ENCODE results near the gene SPATA32.
"Not testable (repeated sequence)": the region's sequence is repeated elsewhere in the genome, so short reads cannot be mapped to it uniquely, and the experiment has no call there.

The SPATA32 gene

GRCh38 chr17:45261577-45262515 lies at the start of gene SPATA32:
SPATA32 (minus strand) TSS chr17:45262094; CDS start chr17:45262016, 78 bp downstream.
- no peaks in the 10 kb centered on the region for H3K9me3 ChIP-seq
- H3K27me3 ChIP-seq (ENCODE audit: low read depth): no peaks in the 10 kb centered on the region
- in situ Hi-C loops (cut with MboI; ENCODE audit: low sequenced_read_pairs): no loop called here
- H3K4me3 ChIP-seq: no peak within 1 kb of the TSS
- H3K36me3 ChIP-seq (replicated peaks): peaks cover 12% of the 10 kb centered on the region
- no peak for DNase-seq (ENCODE audit: low spot score in 2 of 2)
- H3K4me1 ChIP-seq: no peaks in the 10 kb centered on the region

- in situ Hi-C loops (cut with MboI; ENCODE audit: low sequenced_read_pairs): no loop called here
Observed at GRCh38 chr17:45311401-45311759, 49.5 kb upstream of the SPATA32 start.

DNA sequence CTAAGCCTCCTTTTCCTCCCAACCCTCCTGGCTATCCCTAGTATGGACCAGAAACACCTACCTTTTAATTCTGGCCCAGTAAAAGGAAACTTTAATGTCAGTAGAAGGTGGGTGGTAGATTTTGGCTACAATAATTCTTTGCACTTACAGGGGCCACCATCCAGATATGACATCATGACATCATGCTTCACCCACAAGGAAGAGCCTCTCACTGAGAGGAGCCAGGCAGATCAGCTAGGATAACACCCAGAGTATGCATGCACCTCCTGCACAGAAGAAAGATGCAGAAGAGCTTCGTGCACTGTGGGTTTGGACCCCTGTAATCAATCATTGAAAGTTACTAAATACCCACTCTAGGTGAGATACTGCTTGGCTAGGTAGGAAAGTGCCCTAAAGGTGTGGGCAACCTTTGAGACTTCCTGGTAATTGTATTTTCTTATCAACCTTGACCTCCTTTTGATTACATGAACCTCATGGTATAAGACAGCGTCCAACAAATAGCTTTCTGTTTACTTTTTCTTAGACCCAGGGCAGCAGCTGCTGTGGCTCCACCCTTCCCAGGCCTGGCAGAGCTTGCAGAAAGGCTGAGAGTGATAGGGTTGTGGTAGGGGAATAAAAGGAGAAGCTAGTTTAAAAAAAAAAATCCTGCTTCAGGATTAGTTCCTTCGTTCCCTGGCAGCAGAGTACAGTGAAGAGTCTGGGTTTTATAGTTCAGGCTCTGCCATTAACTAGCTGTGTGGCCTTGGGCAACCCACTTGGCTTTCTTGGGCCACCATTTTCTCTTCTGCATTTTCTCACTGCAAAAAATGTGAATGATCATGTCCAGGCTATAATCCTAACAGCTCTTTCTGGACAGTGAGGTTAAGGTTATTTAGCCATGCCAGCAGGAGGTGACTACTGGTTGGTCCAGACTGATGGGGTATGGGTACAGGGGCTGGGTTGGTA lies 48.8 kb upstream of the SPATA32 start:
- H3K4me3 ChIP-seq: no peak overlapping the region
- in situ Hi-C loops (cut with MboI; ENCODE audit: low sequenced_read_pairs): no loop called here
- DNase-seq (ENCODE audit: low spot score in 2 of 2): no peak
- no peaks in the 10 kb centered on the region for H3K9me3 ChIP-seq
- H3K36me3 ChIP-seq (replicated peaks): no peaks in the 10 kb centered on the region
- peaks cover 27% of the 10 kb centered on the region for H3K4me1 ChIP-seq
- no peaks in the 10 kb centered on the region for H3K27me3 ChIP-seq (ENCODE audit: low read depth)

More at GRCh38 chr17:45311401-45311759, 49.5 kb upstream of the SPATA32 start:
- Histone ChIP-seq H3K36me3 (replicated peaks) (no peaks in the 10 kb centered on the region), H3K9me3 (no peaks in the 10 kb centered on the region), H3K4me1 (peaks cover 29% of the 10 kb centered on the region), H3K4me3 (no peak overlapping the region), H3K27me3 (ENCODE audit: low read depth) (no peaks in the 10 kb centered on the region)
- no peak for DNase-seq (ENCODE audit: low spot score in 2 of 2)

- Histone ChIP-seq H3K27me3 (ENCODE audit: low read depth) (no peaks in the 10 kb centered on the region), H3K9me3 (no peaks in the 10 kb centered on the region), H3K4me1 (peaks cover 14% of the 10 kb centered on the region), H3K36me3 (replicated peaks) (no peaks in the 10 kb centered on the region), H3K4me3 (no peak overlapping the region)
- in situ Hi-C loops (cut with MboI; ENCODE audit: low sequenced_read_pairs): no loop called here
- DNase-seq (ENCODE audit: low spot score in 2 of 2): no peak
Observed at GRCh38 chr17:45309400-45309799, 47.5 kb upstream of the SPATA32 start.

- Histone ChIP-seq H3K4me3 (no peak overlapping the region), H3K27me3 (ENCODE audit: low read depth) (no peaks in the 10 kb centered on the region), H3K36me3 (replicated peaks) (no peaks in the 10 kb centered on the region), H3K9me3 (no peaks in the 10 kb centered on the region), H3K4me1 (peaks cover 9% of the 10 kb centered on the region)
- no peak for DNase-seq (ENCODE audit: low spot score in 2 of 2)
- in situ Hi-C loops (cut with MboI; ENCODE audit: low sequenced_read_pairs): no loop called here
Observed at GRCh38 chr17:45308840-45309239, 46.9 kb upstream of the SPATA32 start.

- Histone ChIP-seq H3K4me1 (0 out of 2 replicates have a peak, but pooled peaks cover 3% of the 10 kb centered on the region), H3K4me3 (no peak overlapping the region), H3K9me3 (no peaks in the 10 kb centered on the region), H3K27me3 (ENCODE audit: low read depth) (no peaks in the 10 kb centered on the region), H3K36me3 (replicated peaks) (no peaks in the 10 kb centered on the region)
- in situ Hi-C loops (cut with MboI; ENCODE audit: low sequenced_read_pairs): no loop called here
- DNase-seq (ENCODE audit: low spot score in 2 of 2): no peak
Observed at GRCh38 chr17:45308016-45308365, 46.1 kb upstream of the SPATA32 start.

DNA sequence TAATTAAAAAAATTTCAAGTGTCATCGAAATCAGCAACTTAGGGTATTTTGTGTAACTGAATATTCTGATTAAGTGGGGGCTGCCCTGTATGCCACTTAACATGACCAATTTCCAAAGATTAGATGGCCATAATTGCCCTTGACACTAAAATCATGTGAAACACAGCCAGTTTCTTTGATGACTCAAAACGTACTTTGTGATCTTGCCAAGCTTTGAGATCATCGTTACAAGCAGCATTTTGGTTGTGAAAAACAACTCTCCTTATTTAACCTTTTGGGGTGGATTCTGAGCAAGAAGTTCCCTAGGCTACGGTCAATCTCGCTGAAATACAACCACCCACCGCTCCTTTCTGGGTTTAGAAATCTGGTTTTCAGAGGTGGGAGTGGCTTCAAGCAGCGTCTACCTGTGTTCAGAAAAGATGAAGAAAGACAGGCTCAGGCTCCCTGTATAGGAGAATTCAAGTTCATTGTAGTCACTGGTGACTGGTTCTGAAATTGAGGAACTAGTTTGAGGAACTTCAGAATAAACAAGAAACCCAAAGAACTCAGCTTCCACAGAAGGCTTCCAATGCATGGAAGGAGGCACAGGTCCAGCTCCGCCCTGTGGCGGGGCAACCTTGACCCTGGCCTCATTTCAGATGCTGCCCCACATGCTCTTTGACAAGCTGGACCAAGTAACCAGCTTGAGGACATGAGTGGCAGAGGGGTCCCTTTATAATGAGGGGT lies 45.6 kb upstream of the SPATA32 start:
- Histone ChIP-seq H3K36me3 (replicated peaks) (no peaks in the 10 kb centered on the region), H3K4me3 (no peak overlapping the region), H3K27me3 (ENCODE audit: low read depth) (no peaks in the 10 kb centered on the region), H3K4me1 (0 out of 2 replicates have a peak, but pooled peaks cover 3% of the 10 kb centered on the region), H3K9me3 (no peaks in the 10 kb centered on the region)
- in situ Hi-C loops (cut with MboI; ENCODE audit: low sequenced_read_pairs): no loop called here
- DNase-seq (ENCODE audit: low spot score in 2 of 2): no peak

GRCh38 chr17:45306623-45307022 lies 44.7 kb upstream of the SPATA32 start:
- DNase-seq (ENCODE audit: low spot score in 2 of 2): peak; percentile 29 to 34
- Histone ChIP-seq H3K9me3 (no peaks in the 10 kb centered on the region), H3K36me3 (replicated peaks) (no peaks in the 10 kb centered on the region), H3K4me3 (no peak overlapping the region), H3K27me3 (ENCODE audit: low read depth) (no peaks in the 10 kb centered on the region), H3K4me1 (0 out of 2 replicates have a peak, but pooled peaks cover 3% of the 10 kb centered on the region)
- in situ Hi-C loops (cut with MboI; ENCODE audit: low sequenced_read_pairs): no loop called here

DNA sequence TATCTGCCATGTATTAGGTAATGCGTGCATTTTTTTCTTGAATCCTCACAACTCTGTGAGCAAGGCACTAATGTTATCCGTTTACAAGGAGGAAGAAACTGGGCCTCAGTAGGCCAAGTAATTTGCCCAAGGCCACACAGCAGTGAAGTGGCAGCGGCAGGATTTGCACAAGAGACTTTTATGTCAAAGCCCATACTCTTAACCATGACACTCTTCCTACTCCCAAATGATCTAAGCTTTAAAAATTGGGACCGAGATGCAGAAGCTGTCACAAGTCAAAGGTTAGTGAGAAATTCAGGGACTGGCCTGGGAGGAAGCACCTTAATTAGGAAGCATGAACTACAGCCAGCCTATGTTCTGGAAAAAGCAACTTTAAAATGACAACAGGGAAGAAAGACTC lies 44.2 kb upstream of the SPATA32 start:
- H3K36me3 ChIP-seq (replicated peaks): no peaks in the 10 kb centered on the region
- no peaks in the 10 kb centered on the region for H3K9me3 ChIP-seq
- H3K27me3 ChIP-seq (ENCODE audit: low read depth): no peaks in the 10 kb centered on the region
- H3K4me1 ChIP-seq: 0 out of 2 replicates have a peak, but pooled peaks cover 3% of the 10 kb centered on the region
- in situ Hi-C loops (cut with MboI; ENCODE audit: low sequenced_read_pairs): no loop called here
- DNase-seq (ENCODE audit: low spot score in 2 of 2): no peak
- H3K4me3 ChIP-seq: no peak overlapping the region

DNA sequence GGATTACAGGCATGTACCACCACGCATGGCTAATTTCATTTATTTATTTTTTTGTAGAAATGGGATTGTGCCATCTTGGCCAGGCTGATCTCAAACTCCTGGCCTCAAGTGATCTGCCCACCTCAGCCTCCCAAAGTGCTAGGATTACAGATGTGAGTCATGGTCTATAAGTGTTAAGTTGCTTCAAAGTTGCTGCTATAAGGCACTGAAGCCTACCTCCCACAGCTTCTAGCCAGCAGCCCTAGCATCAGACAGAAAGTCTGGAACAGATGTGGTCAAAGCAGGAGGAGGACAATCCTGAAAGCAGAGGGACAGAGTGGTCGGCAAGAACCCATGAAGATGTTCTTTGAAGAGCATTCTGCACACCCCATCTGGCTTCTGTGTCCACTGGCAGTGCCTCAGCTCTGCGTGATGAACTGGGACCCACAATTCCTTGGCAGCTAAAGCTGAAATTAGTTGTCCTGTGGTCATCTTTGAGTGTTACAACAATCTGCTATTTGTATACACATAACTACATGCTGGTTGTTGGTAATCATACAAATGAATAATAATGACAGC lies 43.7 kb upstream of the SPATA32 start:
- in situ Hi-C loops (cut with MboI; ENCODE audit: low sequenced_read_pairs): no loop called here
- Histone ChIP-seq H3K4me3 (no peak overlapping the region), H3K4me1 (0 out of 2 replicates have a peak, but pooled peaks cover 3% of the 10 kb centered on the region), H3K27me3 (ENCODE audit: low read depth) (no peaks in the 10 kb centered on the region), H3K36me3 (replicated peaks) (no peaks in the 10 kb centered on the region), H3K9me3 (no peaks in the 10 kb centered on the region)
- DNase-seq (ENCODE audit: low spot score in 2 of 2): no peak

DNA sequence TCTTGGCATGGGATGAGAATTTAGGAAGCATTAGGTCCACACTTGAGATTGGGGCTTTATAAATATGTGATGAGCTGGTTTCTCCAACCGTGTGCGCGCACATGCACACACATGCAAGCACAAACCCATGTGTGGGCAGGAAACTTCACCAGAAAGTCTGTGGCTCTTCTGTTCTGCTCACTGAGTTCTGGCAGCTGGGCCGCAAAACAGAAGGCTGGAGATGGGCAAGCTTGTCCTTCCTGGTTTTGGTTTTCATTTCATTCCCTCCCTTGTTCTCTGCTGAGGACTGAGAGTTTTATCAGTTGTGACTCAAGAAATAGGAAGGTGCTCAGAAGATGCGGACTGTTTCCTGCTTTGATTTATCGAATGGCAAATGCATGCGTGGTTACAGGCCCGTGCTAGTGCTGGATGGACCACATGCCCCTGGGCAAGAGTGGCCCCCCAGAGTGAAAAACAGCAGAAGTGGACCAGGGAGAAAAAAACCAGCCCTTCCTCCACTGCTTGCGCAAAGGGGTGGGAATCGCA lies 40.8 kb upstream of the SPATA32 start:
- Histone ChIP-seq H3K36me3 (replicated peaks) (no peaks in the 10 kb centered on the region), H3K4me3 (no peak overlapping the region), H3K9me3 (no peaks in the 10 kb centered on the region), H3K27me3 (ENCODE audit: low read depth) (no peaks in the 10 kb centered on the region), H3K4me1 (0 out of 2 replicates have a peak, but pooled peaks cover 3% of the 10 kb centered on the region)
- in situ Hi-C loops (cut with MboI; ENCODE audit: low sequenced_read_pairs): no loop called here
- no peak for DNase-seq (ENCODE audit: low spot score in 2 of 2)

- H3K4me3 ChIP-seq; H3K9me3 ChIP-seq; H3K27me3 ChIP-seq (ENCODE audit: low read depth); H3K4me1 ChIP-seq; DNase-seq (ENCODE audit: low spot score in 2 of 2); in situ Hi-C loops (cut with MboI; ENCODE audit: low sequenced_read_pairs); H3K36me3 ChIP-seq (replicated peaks): not testable (repeated sequence)
Observed at GRCh38 chr17:45302220-45302619, 40.3 kb upstream of the SPATA32 start.

GRCh38 chr17:45301674-45302073 lies 39.8 kb upstream of the SPATA32 start:
- no peak for DNase-seq (ENCODE audit: low spot score in 2 of 2)
- H3K36me3 ChIP-seq (replicated peaks): no peaks in the 10 kb centered on the region
- H3K4me1 ChIP-seq: 0 out of 2 replicates have a peak, but pooled peaks cover 3% of the 10 kb centered on the region
- no peaks in the 10 kb centered on the region for H3K9me3 ChIP-seq
- in situ Hi-C loops (cut with MboI; ENCODE audit: low sequenced_read_pairs): no loop called here
- no peaks in the 10 kb centered on the region for H3K27me3 ChIP-seq (ENCODE audit: low read depth)
- H3K4me3 ChIP-seq: no peak overlapping the region
